Pancreas (tissue), 10 donors: ENCODE measurements around the gene SIMC1. TPM values are rescaled to one million over a fixed set of nuclear protein-coding genes. Genes with fewer than 3 reads are reported as not detected.

Experiments
- ATAC-seq, 4 donors: fragments of 200-7000 bp; cut with Tn5 transposase; one replicate each; pipeline versions ENCODE4 v1.8.0 to v1.9.1; 2020; ENCODE audit warnings: mild to moderate bottlenecking in 4 of 4, moderate library complexity in 4 of 4
- DNase-seq, 6 donors: peaks; one replicate each; pipeline ENCODE4 v3.0.0-alpha.2; 2020
- FAIRE-seq: peaks from 2 replicates; lab custom pipeline; 2012; peaks lifted over from hg19 to GRCh38; lab: Jason Lieb, UNC
- H3K27ac ChIP-seq, 4 donors: fragments of 200-600 bp; sonication (generic); 1 replicate in 3 of 4; 2 replicates in 1 of 4; pipeline versions ENCODE4 v1.5.0 to v1.8.0; 2020
- H3K27me3 ChIP-seq, 4 donors: fragments of 200-600 bp; one replicate each; pipeline ENCODE4 v1.8.0; 2021
- H3K36me3 ChIP-seq, 3 donors: fragments of 200-600 bp; sonication (generic) in 1 of 3; one replicate each; pipeline versions ENCODE4 v1.5.0 to v1.8.0; 2020 to 2021
- H3K4me1 ChIP-seq, 3 donors: fragments of 200-600 bp; one replicate each; pipeline ENCODE4 v1.8.0; 2021
- H3K4me3 ChIP-seq, 4 donors: fragments of 200-600 bp; sonication (generic) in 2 of 4; one replicate each; pipeline versions ENCODE4 v1.5.0 to v1.8.0; 2020 to 2021
- H3K9me3 ChIP-seq, 4 donors: fragments of 200-600 bp; one replicate each; pipeline ENCODE4 v1.8.0; 2021
- WGBS, 2 donors: extraction: QIAGEN DNeasy Blood & Tissue Kit; methylation state at CpG; one replicate each; pipeline ENCODE4 v1.1.7; 2013; 5-methylcytosine and 5-hydroxymethylcytosine counted together
- intact Hi-C, 3 donors: fragments of 100-400 bp; cut with DNase I; formaldehyde crosslinking; loops; one replicate each; pipeline versions ENCODE4 v1.11.1 to v1.14.2; 2022
- polyA plus RNA-seq, 2 donors: library from polyadenylated mRNA; stranded (reverse); fragments of 200-250 nt; gene quantifications; one replicate each; pipeline ENCODE4 v1.2.3, GENCODE V29; 2013
- total RNA-seq, 6 donors: library from RNA; stranded (reverse); fragmentation: NEBNext Ultra II Directional in 4 of 6; extraction: Animal tissue kit (Norgen Biotek cat#: 25700) in 4 of 6; gene quantifications; one replicate each; pipeline versions ENCODE4 v1.2.1 to v1.2.4, GENCODE V29; 2021 to 2023
- TF ChIP-seq, protein P1 (sequence below), 4 donors: fragments of 200-600 bp; sonication (generic) in 3 of 4; IDR thresholded peaks; one replicate each; pipeline versions ENCODE4 v1.5.0 to v1.8.0; 2021; ENCODE audit warnings: antibody characterized with exemption in 4 of 4
- donor health status: healthy with polysubstance abuse.
- donor health status: DM: no; HTN: no; CAD: no; lungs with moderate emphysema.
- donor health status: DM: no; HTN: no; CAD: no.
- donor health status: control.
- donor health status: control.
- donor health status: Bipolar disorder and iron deficiency.
- donor health status: DM: yes; HTN: yes; CAD: no.
- donor health status: DM: no; HTN: no; CAD: no.
- donor health status: DM: no; HTN: no; CAD: no.
- donor health status: DM: yes; HTN: yes; CAD: no.

Gene SIMC1
- total and polyA plus RNA-seq, 8 donors, result 5.3 to 15.3 (median 8.5) TPM

DNA sequence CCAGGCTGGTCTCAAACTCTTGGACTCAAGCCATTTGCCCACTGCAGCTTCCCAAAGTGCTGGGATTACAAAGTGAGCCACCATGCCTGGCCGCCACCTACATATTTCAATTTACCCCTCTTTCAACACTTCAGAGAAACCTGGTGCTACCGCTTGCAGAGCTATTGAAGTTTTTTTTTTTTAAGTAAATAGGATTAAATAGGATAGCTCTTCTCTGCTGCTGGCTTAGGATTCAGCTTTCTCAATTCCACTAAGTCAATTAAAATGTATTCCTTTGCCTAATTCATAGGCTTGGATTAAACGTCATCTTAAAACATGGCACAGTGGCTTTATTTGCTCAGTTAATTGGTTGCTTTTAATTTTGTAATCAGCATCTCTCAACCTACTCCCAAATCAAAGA, 82.4 kb downstream of the SIMC1 start:
- 91 to 94% methylated on average over 3 of the region's 3 CpGs for WGBS, 2 donors
- ATAC-seq (no peak), DNase-seq (no peak), FAIRE-seq (no peak)
- Histone ChIP-seq H3K9me3 (no peaks in the 10 kb centered on the region), H3K4me3 (no peak overlapping the region), H3K36me3 (peaks cover 0 to 24% (median 9%) of the 10 kb centered on the region in 3 donors), H3K4me1 (no peaks in the 10 kb centered on the region), H3K27me3 (no peaks in the 10 kb centered on the region), H3K27ac (no peak overlapping the region)
- intact Hi-C loops, result no loop called here
- TF ChIP-seq, protein P1, sequence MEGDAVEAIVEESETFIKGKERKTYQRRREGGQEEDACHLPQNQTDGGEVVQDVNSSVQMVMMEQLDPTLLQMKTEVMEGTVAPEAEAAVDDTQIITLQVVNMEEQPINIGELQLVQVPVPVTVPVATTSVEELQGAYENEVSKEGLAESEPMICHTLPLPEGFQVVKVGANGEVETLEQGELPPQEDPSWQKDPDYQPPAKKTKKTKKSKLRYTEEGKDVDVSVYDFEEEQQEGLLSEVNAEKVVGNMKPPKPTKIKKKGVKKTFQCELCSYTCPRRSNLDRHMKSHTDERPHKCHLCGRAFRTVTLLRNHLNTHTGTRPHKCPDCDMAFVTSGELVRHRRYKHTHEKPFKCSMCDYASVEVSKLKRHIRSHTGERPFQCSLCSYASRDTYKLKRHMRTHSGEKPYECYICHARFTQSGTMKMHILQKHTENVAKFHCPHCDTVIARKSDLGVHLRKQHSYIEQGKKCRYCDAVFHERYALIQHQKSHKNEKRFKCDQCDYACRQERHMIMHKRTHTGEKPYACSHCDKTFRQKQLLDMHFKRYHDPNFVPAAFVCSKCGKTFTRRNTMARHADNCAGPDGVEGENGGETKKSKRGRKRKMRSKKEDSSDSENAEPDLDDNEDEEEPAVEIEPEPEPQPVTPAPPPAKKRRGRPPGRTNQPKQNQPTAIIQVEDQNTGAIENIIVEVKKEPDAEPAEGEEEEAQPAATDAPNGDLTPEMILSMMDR (IDR thresholded peaks at IDR 0.05), result no peak

DNA sequence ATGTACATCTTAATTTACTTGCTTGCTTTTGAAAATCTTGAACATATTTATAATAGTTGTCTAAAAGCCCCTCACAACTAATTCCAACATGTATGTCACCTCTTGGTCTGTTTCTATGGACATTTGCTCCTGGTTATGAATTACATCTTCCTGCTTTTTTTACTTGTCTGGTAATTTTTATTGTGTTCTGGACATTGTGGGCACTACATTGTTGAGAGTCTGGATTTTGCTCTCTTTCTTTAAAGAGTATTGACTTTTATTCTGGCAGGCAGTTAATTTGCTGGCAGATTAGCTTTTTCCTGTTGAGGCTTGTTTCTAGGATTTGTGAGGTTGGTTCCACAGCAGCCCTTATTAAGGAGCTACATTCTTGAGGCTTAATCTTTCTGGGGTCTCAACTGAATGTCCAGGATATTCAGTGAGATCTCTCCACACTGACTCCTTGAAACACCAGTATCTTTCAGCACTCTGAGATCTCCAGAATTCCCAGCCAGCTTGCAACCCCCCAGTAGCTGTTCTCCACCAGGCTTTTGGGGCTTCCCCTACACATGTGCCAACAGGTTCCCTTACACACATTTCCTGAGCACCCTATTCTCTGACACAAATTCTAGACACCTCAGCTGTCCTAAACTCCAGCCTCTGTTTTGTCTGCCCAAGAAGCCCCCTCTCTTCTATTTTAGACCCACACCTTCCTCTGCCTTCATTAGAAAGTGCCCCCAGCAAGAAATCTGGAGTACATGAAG, 96.0 kb downstream of the SIMC1 start:
- TF ChIP-seq, protein P1 (IDR thresholded peaks at IDR 0.05), result no peak
- intact Hi-C loops, result no loop called here
- Histone ChIP-seq H3K27ac (no peak overlapping the region), H3K4me1 (no peaks in the 10 kb centered on the region), H3K9me3 (no peaks in the 10 kb centered on the region), H3K36me3 (peaks cover 0 to 22% (median 16%) of the 10 kb centered on the region in 3 donors), H3K4me3 (no peak overlapping the region), H3K27me3 (no peaks in the 10 kb centered on the region)
- ATAC-seq (no peak), DNase-seq (no peak), FAIRE-seq (no peak)

DNA sequence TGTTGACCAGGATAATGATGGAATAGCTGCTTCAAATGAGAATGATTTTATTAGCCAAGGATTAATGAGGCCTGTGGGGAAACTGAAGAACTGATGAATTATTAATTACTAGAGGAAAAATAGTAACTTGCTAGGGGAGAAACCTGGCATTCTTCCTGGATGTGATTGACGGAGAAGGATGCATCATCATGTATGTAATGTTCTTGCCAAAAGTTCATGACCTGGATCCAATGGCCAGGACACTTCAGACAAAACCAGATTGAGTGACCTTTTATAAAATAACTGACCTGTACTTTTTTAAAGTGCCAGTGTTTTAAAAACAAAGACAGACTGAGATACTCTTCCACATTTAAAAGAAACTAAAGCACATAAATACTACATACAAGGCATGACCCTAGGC, 99.7 kb downstream of the SIMC1 start:
- H3K36me3 ChIP-seq, result peaks cover 0 to 22% (median 16%) of the 10 kb centered on the region in 3 donors
- TF ChIP-seq, protein P1 (IDR thresholded peaks at IDR 0.05), result no peak
- no peak overlapping the region for H3K27ac ChIP-seq
- H3K4me3 ChIP-seq, result no peak overlapping the region
- H3K27me3 ChIP-seq, result no peaks in the 10 kb centered on the region
- no peak for FAIRE-seq
- H3K4me1 ChIP-seq, result no peaks in the 10 kb centered on the region
- ATAC-seq, result no peak
- intact Hi-C loops, result no loop called here
- DNase-seq, result no peak
- WGBS, 2 donors, result 58 to 77% methylated on average over 1 of the region's 1 CpG
- H3K9me3 ChIP-seq, result no peaks in the 10 kb centered on the region

DNA sequence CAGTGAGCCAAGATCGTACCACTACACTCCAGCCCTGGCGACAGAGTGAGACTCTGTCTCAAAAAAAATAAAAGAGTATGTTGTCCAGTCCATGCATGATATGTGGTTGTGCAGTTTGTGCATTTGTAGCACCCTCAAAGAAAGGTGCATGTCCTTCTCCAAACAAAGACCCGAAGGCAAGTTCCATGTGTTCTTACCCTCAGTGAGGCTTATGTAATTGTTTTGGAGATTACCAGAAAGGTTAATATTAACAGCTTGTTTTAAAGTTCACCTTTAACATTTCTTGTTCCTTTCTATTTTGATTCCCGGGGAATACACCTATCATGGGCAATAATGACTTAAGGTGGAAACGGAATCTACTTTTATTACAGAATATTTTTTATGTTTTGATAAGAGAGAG, 101.1 kb downstream of the SIMC1 start:
- no peak for DNase-seq
- TF ChIP-seq, protein P1 (IDR thresholded peaks at IDR 0.05), result no peak
- Histone ChIP-seq H3K4me3 (no peak overlapping the region), H3K36me3 (peaks cover 0 to 22% (median 16%) of the 10 kb centered on the region in 3 donors), H3K27ac (no peak overlapping the region), H3K9me3 (no peaks in the 10 kb centered on the region), H3K27me3 (no peaks in the 10 kb centered on the region), H3K4me1 (no peaks in the 10 kb centered on the region)
- intact Hi-C loops, result no loop called here
- no peak for ATAC-seq
- WGBS, 2 donors, result 63 to 66% methylated on average over 5 of the region's 5 CpGs
- no peak for FAIRE-seq
